SK-N-SH (cell line): ENCODE results near the gene SPATA31D4. TPM values are rescaled to one million over a fixed set of nuclear protein-coding genes. Genes with fewer than 3 reads are reported as not detected.

ENCODE experiments used
- CTCF ChIA-PET: fragments of 300-600, 350-600 bp; formaldehyde crosslinking; extraction: SDS; loops from one replicate; lab custom pipeline; 2021; lab: Yijun Ruan, JAX
- POLR2A ChIA-PET: fragments of 350-600 bp; sonication (Branson Sonifier 250); formaldehyde crosslinking; extraction: SDS; loops from one replicate; lab custom pipeline; 2020; ENCODE audit warnings: antibody characterized with exemption, inconsistent platforms; lab: Yijun Ruan, JAX
- DNase-seq: peaks from one replicate; pipeline ENCODE4 v3.0.0; 2012
- H2AFZ ChIP-seq: fragments of 200-600 bp; sonication (generic); 2 replicates; pipeline ENCODE4 v1.8.1; 2016; ENCODE audit warnings: antibody characterized with exemption, mild to moderate bottlenecking, low read depth
- H3F3A ChIP-seq: fragments of 200-600 bp; sonication (generic); replicated peaks from 2 replicates; pipeline ENCODE3; 2016; ENCODE audit warnings: antibody characterized with exemption, mild to moderate bottlenecking; ENCODE audit not compliant: insufficient read depth
- H3K27ac ChIP-seq, 2 experiments: fragments of 200-500 bp in 1 of 2; fragments of 200-600 bp in 1 of 2; sonication (Bioruptor generic) in 1 of 2; sonication (generic), shearing (Covaris generic) in 1 of 2; 2 replicates each; pipeline versions ENCODE4 v1.5.1 to v1.6.1; 2014 to 2016; ENCODE audit warnings: low read depth in 2 of 2, inconsistent platforms in 1 of 2, low read length in 1 of 2, mild to moderate bottlenecking in 1 of 2, mixed read lengths in 1 of 2
- H3K27me3 ChIP-seq: fragments of 200-600 bp; sonication (generic), shearing (Covaris generic); 2 replicates; pipeline ENCODE4 v1.6.1; 2016; ENCODE audit warnings: mixed run types; ENCODE audit not compliant: insufficient read depth
- H3K36me3 ChIP-seq, 2 experiments: fragments of 200-500 bp in 1 of 2; fragments of 200-600 bp in 1 of 2; sonication (Bioruptor generic) in 1 of 2; sonication (generic) in 1 of 2; replicated peaks in 1 of 2; 2 replicates each; pipeline versions ENCODE3 to v1.5.1; 2014 to 2016; ENCODE audit warnings: low read length in 1 of 2, mild to moderate bottlenecking in 1 of 2; ENCODE audit not compliant: insufficient read depth in 2 of 2, control insufficient read depth in 1 of 2
- H3K4me1 ChIP-seq, 2 experiments: fragments of 200-500 bp in 1 of 2; fragments of 200-600 bp in 1 of 2; sonication (Bioruptor generic) in 1 of 2; sonication (generic), shearing (Covaris generic) in 1 of 2; 2 replicates each; pipeline versions ENCODE4 v1.5.1 to v1.6.1; 2014 to 2016; ENCODE audit warnings: low read depth in 1 of 2, low read length in 1 of 2, mixed run types in 1 of 2; ENCODE audit not compliant: insufficient read depth in 2 of 2, control insufficient read depth in 1 of 2
- H3K4me2 ChIP-seq: fragments of 200-600 bp; sonication (generic), shearing (Covaris generic); 2 replicates; pipeline ENCODE4 v1.6.1; 2017; ENCODE audit warnings: mixed run types
- H3K4me3 ChIP-seq, 2 experiments: fragments of 200-500 bp in 1 of 2; fragments of 200-600 bp in 1 of 2; sonication (Bioruptor generic) in 1 of 2; sonication (generic), shearing (Covaris generic) in 1 of 2; 2 replicates each; pipeline versions ENCODE4 v1.5.1 to v1.8.1; 2014 to 2016; ENCODE audit warnings: low read depth in 2 of 2, inconsistent platforms in 1 of 2, low read length in 1 of 2, mild to moderate bottlenecking in 1 of 2, mixed read lengths in 1 of 2, moderate library complexity in 1 of 2
- H3K79me2 ChIP-seq: fragments of 200-600 bp; sonication (generic); 2 replicates; pipeline ENCODE4 v1.8.1; 2017; ENCODE audit warnings: mild to moderate bottlenecking; ENCODE audit not compliant: insufficient read depth
- H3K9ac ChIP-seq: fragments of 200-600 bp; sonication (generic); 2 replicates; pipeline ENCODE4 v1.6.1; 2017; ENCODE audit warnings: mixed run types
- H3K9me2 ChIP-seq: fragments of 200-600 bp; sonication (generic); 2 replicates; pipeline ENCODE4 v1.6.1; 2017; ENCODE audit warnings: mixed run types
- H3K9me3 ChIP-seq: fragments of 200-600 bp; sonication (generic); 2 replicates; pipeline ENCODE4 v1.6.1; 2017; ENCODE audit warnings: mixed run types, mild to moderate bottlenecking, moderate library complexity
- H4K20me1 ChIP-seq: fragments of 200-600 bp; sonication (generic); 2 replicates; pipeline ENCODE4 v1.6.1; 2017; ENCODE audit warnings: mild to moderate bottlenecking, mixed run types; ENCODE audit not compliant: insufficient read depth
- CHD2 ChIP-seq: fragments of 150-350 bp; IDR thresholded peaks from 2 replicates; pipeline ENCODE4 v1.6.1; 2018; ENCODE audit warnings: low read length; ENCODE audit not compliant: partially characterized antibody
- FOSL2 ChIP-seq: IDR thresholded peaks from 2 replicates; pipeline ENCODE4 v1.4.0; 2012; ENCODE audit warnings: low read depth, mild to moderate bottlenecking, moderate library complexity, borderline replicate concordance
- FOXJ3 ChIP-seq: sonication (generic); formaldehyde crosslinking; IDR thresholded peaks from 2 replicates; pipeline ENCODE4 v1.5.1; 2020; ENCODE audit warnings: mild to moderate bottlenecking, missing genetic modification reagents
- GABPA ChIP-seq: IDR thresholded peaks from 2 replicates; pipeline ENCODE4 v1.4.0; 2012; ENCODE audit warnings: low read depth, mild to moderate bottlenecking
- GATA2 ChIP-seq: sonication (generic); formaldehyde crosslinking; IDR thresholded peaks from 2 replicates; pipeline ENCODE4 v1.5.0; 2020; ENCODE audit warnings: mild to moderate bottlenecking, missing genetic modification reagents
- JUND ChIP-seq: IDR thresholded peaks from 2 replicates; pipeline ENCODE4 v1.4.0; 2012
- MAX ChIP-seq: IDR thresholded peaks from 2 replicates; pipeline ENCODE4 v1.4.0; 2012; ENCODE audit warnings: low read depth
- MEF2A ChIP-seq: IDR thresholded peaks from 2 replicates; pipeline ENCODE4 v1.4.0; 2012; ENCODE audit warnings: low read depth, borderline replicate concordance
- POLR2AphosphoS5 ChIP-seq: IDR thresholded peaks from 2 replicates; pipeline ENCODE4 v1.6.1; 2012; ENCODE audit warnings: low read depth, low read length
- RAD21 ChIP-seq: IDR thresholded peaks from 2 replicates; pipeline ENCODE4 v1.6.1; 2012; ENCODE audit warnings: mild to moderate bottlenecking, low read length
- RXRA ChIP-seq: IDR thresholded peaks from 2 replicates; pipeline ENCODE4 v1.4.0; 2012; ENCODE audit warnings: low read depth, mild to moderate bottlenecking, borderline replicate concordance
- TCF12 ChIP-seq: IDR thresholded peaks from 2 replicates; pipeline ENCODE4 v1.4.0; 2012
- WGBS: methylation state at CpG from one replicate; pipeline ENCODE4 v1.1.6; 2017; ENCODE audit warnings: low lambda C conversion rate; 5-methylcytosine and 5-hydroxymethylcytosine counted together
- polyA plus RNA-seq, 3 experiments: library from polyadenylated mRNA; depleted of rRNA; stranded (reverse); fragments of >200 nt; gene quantifications; 2 replicates each; pipeline ENCODE4 v1.2.3, GENCODE V29; 2012
- small RNA-seq, 7 experiments: library from RNA; depleted of rRNA; stranded (forward); fragments of <200 nt; gene quantifications; one replicate each; pipeline ENCODE3, GENCODE V24; 2012
- TF ChIP-seq, protein P1 (sequence below): IDR thresholded peaks from 2 replicates; pipeline ENCODE4 v1.4.0; 2012; ENCODE audit warnings: low read depth, borderline replicate concordance

Gene SPATA31D4
- polyA plus RNA-seq, 1 of the 3 experiments (the other 2 are of a cell fraction): not detected

DNA sequence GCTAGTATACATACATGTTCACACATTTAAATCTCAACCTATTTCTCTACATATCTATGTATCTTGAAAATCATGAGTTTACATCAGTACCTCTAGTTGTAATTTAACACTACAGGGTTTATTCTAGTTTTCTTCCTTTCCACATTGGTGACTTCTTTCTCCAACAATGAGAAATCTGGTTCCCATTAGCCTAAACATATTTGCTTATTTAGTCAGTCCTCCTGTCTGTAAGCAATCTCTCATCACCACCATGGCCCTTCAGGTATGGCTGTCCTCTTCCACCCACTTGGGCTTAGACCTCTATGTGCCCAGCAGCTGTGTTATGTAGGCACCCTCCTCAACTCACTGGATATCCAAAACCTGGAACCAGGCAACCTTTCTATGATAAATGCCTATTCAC, 52.3 kb downstream of the SPATA31D4 start:
- Histone ChIP-seq H3K9ac (no peak overlapping the region), H3K27ac (no peak overlapping the region), H3K4me1 (no peaks in the 10 kb centered on the region), H3K27me3 (no peaks in the 10 kb centered on the region), H3K9me3 (no peaks in the 10 kb centered on the region), H3K4me3 (no peak overlapping the region), H3F3A (no peaks in the 10 kb centered on the region), H2AFZ (no peak overlapping the region), H3K4me2 (no peak overlapping the region), H3K79me2 (no peaks in the 10 kb centered on the region), H4K20me1 (no peaks in the 10 kb centered on the region), H3K36me3 (no peaks in the 10 kb centered on the region), H3K9me2 (no peaks in the 10 kb centered on the region)
- CTCF ChIA-PET: interaction anchor here (1.1 kb wide), 1 partner anchor 16 kb away, joined by 3 read pairs; no protein-coding TSS in a partner anchor
- no peak for TF ChIP-seq GATA2 (CRISPR knock-in tag)
- TF ChIP-seq RXRA: no peak
- TF ChIP-seq TCF12: peak; percentile 27; the same call in 1 of the 2 replicates
- POLR2A ChIA-PET: no interaction called here
- no peak for DNase-seq

- H3F3A ChIP-seq: no peaks in the 10 kb centered on the region
- no peak overlapping the region for H3K4me3 ChIP-seq
- no peak for DNase-seq
- H3K27ac ChIP-seq: no peak overlapping the region
- H3K79me2 ChIP-seq: no peaks in the 10 kb centered on the region
- TF ChIP-seq GABPA: no peak
- no peak for TF ChIP-seq FOXJ3 (CRISPR knock-in tag)
- no peak for TF ChIP-seq MAX
- no peak for TF ChIP-seq MEF2A
- no peak for TF ChIP-seq FOSL2
- no peak for TF ChIP-seq RXRA
- no peak for TF ChIP-seq JUND
- no peak for TF ChIP-seq TCF12
- TF ChIP-seq RAD21: no peak
- no peak for TF ChIP-seq CHD2
- TF ChIP-seq, protein P1, sequence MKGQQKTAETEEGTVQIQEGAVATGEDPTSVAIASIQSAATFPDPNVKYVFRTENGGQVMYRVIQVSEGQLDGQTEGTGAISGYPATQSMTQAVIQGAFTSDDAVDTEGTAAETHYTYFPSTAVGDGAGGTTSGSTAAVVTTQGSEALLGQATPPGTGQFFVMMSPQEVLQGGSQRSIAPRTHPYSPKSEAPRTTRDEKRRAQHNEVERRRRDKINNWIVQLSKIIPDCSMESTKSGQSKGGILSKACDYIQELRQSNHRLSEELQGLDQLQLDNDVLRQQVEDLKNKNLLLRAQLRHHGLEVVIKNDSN: no peak
- no peak for TF ChIP-seq POLR2AphosphoS5
- TF ChIP-seq, all 33 proteins: peak for 0
- Histone ChIP-seq H4K20me1 (no peaks in the 10 kb centered on the region), H3K27me3 (no peaks in the 10 kb centered on the region), H3K4me1 (no peaks in the 10 kb centered on the region), H3K9me2 (no peaks in the 10 kb centered on the region), H3K36me3 (no peaks in the 10 kb centered on the region), H2AFZ (no peak overlapping the region), H3K9ac (no peak overlapping the region), H3K9me3 (no peaks in the 10 kb centered on the region), H3K4me2 (no peak overlapping the region)
- WGBS: 88% methylated on average over 4 of the region's 4 CpGs
- ChIA-PET POLR2A (no interaction called here), CTCF (no interaction called here)
Observed at GRCh38 chr9:81981883-81982282, 53.7 kb downstream of the SPATA31D4 start.

Small RNA genes within 50 kb of the gene (small RNA-seq; reads per million reads assigned to genes)
- gene RF00189: 0 to 1.1 (median 0.20) reads per million in 7 experiments
- gene RNA5SP287: 0 reads per million in 7 experiments

Other genes starting within 250 kb of the SPATA31D4 start
- 33.0 and 34.8 TPM in 2 replicates for gene TLE1, start 238.9 kb upstream of the SPATA31D4 start, polyA plus RNA-seq (2012; rRNA removed)
- not detected in 2 replicates for gene SPATA31D3, start 15.1 kb downstream of the SPATA31D4 start, polyA plus RNA-seq (2012; rRNA removed)
- not detected in 2 replicates for gene SPATA31D1, start 60.3 kb downstream of the SPATA31D4 start, polyA plus RNA-seq (2012; rRNA removed)